Right atrium auricular region (tissue), 2 donors: ENCODE results near the gene SLC35A2. TPM values are rescaled to one million over a fixed set of nuclear protein-coding genes. Genes with fewer than 3 reads are reported as not detected.
"Not testable (repeated sequence)": the region's sequence is repeated elsewhere in the genome, so short reads cannot be mapped to it uniquely, and the experiment has no call there.

Experiments
- DNase-seq: peaks from one replicate; pipeline ENCODE4 v3.0.0-alpha.2; 2019; ENCODE audit warnings: low spot score
- H3K27ac ChIP-seq, 2 donors: fragments of 200-600 bp; sonication (generic); 1 replicate in 1 of 2; 2 replicates in 1 of 2; pipeline ENCODE4 v1.5.1; 2016 to 2019
- H3K27me3 ChIP-seq, 2 donors: fragments of 200-600 bp; sonication (generic); one replicate each; pipeline versions ENCODE4 v1.5.1 to v1.6.0; 2017 to 2019
- H3K36me3 ChIP-seq: fragments of 200-600 bp; sonication (generic); one replicate; pipeline ENCODE4 v1.5.1; 2016
- H3K4me1 ChIP-seq, 2 donors: fragments of 200-600 bp; sonication (generic); one replicate each; pipeline versions ENCODE4 v1.5.1 to v1.6.0; 2017 to 2019
- H3K4me3 ChIP-seq, 2 donors: fragments of 200-600 bp; sonication (generic); 1 replicate in 1 of 2; 2 replicates in 1 of 2; pipeline ENCODE4 v1.5.1; 2017 to 2019; ENCODE audit warnings: mild to moderate bottlenecking in 1 of 2, moderate library complexity in 1 of 2
- H3K9me3 ChIP-seq, 2 donors: fragments of 200-600 bp; sonication (generic); one replicate each; pipeline ENCODE4 v1.5.1; 2019
- total RNA-seq, 2 donors: library from RNA; depleted of rRNA; stranded (reverse); fragments of >200 nt; gene quantifications; one replicate each; pipeline ENCODE4 v1.1.0, GENCODE V29; 2016
- TF ChIP-seq, protein P1 (sequence below), 2 donors: fragments of 200-600 bp; sonication (generic); IDR thresholded peaks; one replicate each; pipeline ENCODE4 v1.5.1; 2019; ENCODE audit warnings: antibody characterized with exemption in 2 of 2

SLC35A2 gene
- total RNA-seq, 2 donors from 2014 or later: 16.8 to 18.8 TPM

- no peak for DNase-seq
- H3K9me3 ChIP-seq: no peaks in the 10 kb centered on the region
Measured at GRCh38 chrX:48864210-48864609, 47.2 kb downstream of the SLC35A2 start.

GRCh38 chrX:48854898-48855297 is 56.5 kb downstream of the SLC35A2 start:
- no peak overlapping the region for H3K27ac ChIP-seq
- no peak overlapping the region for H3K4me3 ChIP-seq
- H3K36me3 ChIP-seq: no peaks in the 10 kb centered on the region
- no peaks in the 10 kb centered on the region for H3K9me3 ChIP-seq
- H3K4me1 ChIP-seq: no peaks in the 10 kb centered on the region
- TF ChIP-seq, protein P1, sequence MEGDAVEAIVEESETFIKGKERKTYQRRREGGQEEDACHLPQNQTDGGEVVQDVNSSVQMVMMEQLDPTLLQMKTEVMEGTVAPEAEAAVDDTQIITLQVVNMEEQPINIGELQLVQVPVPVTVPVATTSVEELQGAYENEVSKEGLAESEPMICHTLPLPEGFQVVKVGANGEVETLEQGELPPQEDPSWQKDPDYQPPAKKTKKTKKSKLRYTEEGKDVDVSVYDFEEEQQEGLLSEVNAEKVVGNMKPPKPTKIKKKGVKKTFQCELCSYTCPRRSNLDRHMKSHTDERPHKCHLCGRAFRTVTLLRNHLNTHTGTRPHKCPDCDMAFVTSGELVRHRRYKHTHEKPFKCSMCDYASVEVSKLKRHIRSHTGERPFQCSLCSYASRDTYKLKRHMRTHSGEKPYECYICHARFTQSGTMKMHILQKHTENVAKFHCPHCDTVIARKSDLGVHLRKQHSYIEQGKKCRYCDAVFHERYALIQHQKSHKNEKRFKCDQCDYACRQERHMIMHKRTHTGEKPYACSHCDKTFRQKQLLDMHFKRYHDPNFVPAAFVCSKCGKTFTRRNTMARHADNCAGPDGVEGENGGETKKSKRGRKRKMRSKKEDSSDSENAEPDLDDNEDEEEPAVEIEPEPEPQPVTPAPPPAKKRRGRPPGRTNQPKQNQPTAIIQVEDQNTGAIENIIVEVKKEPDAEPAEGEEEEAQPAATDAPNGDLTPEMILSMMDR (IDR thresholded peaks at IDR 0.05): no peak
- no peaks in the 10 kb centered on the region for H3K27me3 ChIP-seq
- no peak for DNase-seq

More at GRCh38 chrX:48864210-48864609, 47.2 kb downstream of the SLC35A2 start:
- Histone ChIP-seq H3K27ac (no peak overlapping the region), H3K27me3 (no peaks in the 10 kb centered on the region), H3K4me3 (no peak overlapping the region), H3K4me1 (no peaks in the 10 kb centered on the region), H3K36me3 (no peaks in the 10 kb centered on the region)
- TF ChIP-seq, protein P1 (IDR thresholded peaks at IDR 0.05): no peak

DNA sequence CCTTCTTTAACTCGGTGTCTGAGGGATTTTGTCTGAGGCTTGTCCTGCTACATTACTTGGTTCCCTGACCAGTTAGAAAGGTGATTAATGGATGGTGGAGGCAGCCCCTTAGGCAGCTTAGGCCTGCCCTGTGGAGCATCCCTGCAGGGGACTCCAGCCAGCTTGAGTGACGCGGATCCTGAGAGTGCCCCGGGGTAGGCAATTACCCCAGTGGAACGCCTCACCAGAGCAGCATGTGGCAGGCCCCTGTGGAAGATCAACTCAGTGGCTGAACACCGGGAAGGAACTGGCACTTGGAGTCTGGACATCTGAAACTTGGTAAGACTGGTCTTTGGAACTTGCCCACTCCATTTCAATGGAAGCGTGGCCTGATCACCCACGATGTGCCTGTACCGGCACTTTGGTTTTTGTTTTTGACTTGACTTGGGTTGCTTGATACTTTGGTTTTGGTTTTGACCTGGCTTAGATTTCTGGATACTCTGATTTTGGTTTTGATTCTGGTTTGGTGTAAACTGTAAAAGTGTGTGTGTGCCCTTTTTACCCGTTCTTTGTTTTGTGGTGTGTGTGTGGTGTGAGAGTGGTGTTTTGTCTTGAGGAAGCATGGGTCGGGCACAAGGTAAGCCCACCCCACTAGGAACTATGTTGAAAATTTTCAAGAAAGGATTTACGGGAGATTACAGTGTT is 57.2 kb downstream of the SLC35A2 start:
- H3K27ac ChIP-seq, H3K4me1 ChIP-seq, H3K4me3 ChIP-seq, H3K27me3 ChIP-seq, H3K9me3 ChIP-seq, H3K36me3 ChIP-seq, DNase-seq: not testable (repeated sequence)

DNA sequence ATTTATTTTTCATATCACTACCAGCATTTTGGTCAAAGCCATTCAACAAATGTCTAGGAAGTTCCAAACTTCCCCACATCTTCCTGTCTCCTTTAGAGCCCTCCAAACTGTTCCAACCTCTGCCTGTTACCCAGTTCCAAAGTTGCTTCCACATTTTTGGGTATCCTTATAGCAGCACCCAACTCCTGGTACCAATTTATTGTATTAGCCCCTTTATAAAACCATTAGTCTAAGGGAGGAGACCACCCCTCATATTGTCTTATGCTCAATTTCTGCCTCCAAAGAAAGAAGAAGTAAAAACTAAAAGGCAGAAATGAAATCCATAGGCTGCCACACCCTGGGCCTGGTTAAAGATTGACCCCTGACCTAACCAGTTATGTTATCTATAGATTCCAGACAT is 58.0 kb downstream of the SLC35A2 start:
- DNase-seq, H3K27ac ChIP-seq: not testable (repeated sequence)

More for the DNA sequence above, 58.0 kb downstream of the SLC35A2 start:
- not testable (repeated sequence) for H3K4me1 ChIP-seq, H3K27me3 ChIP-seq, H3K4me3 ChIP-seq, H3K36me3 ChIP-seq, H3K9me3 ChIP-seq

Other genes with a start within 250 kb of the SLC35A2 start
- 1 to 10 TPM; 3.0 to 4.5 TPM for gene WAS, start 227.8 kb downstream of the SLC35A2 start, total RNA-seq
- 1 to 10 TPM; 3.8 to 8.0 TPM for gene SUV39H1, start 214.9 kb downstream of the SLC35A2 start, total RNA-seq
- not detected for gene GLOD5, start 149.9 kb downstream of the SLC35A2 start, total RNA-seq
- under 1 TPM in 1 of 2 donors, not detected in 1; 0.20 TPM for gene GATA1, start 125.1 kb downstream of the SLC35A2 start, total RNA-seq
- 10 to 100 TPM; 27.1 to 30.4 TPM for gene HDAC6, start 109.6 kb downstream of the SLC35A2 start, total RNA-seq
- not detected for gene ERAS, start 85.1 kb downstream of the SLC35A2 start, total RNA-seq
- gene PCSK1N, start 76.0 kb downstream of the SLC35A2 start, total RNA-seq: 10 to 100 TPM in 1 of 2 donors, 1 to 10 TPM in 1; 4.3 to 12.5 TPM
- gene TIMM17B, start 13.9 kb downstream of the SLC35A2 start, total RNA-seq: 10 to 100 TPM; 49.2 to 56.5 TPM
- gene PQBP1, start 13.7 kb downstream of the SLC35A2 start, total RNA-seq: 10 to 100 TPM; 44.4 to 66.7 TPM
- gene PIM2, start 7.4 kb upstream of the SLC35A2 start, total RNA-seq: 1 to 10 TPM; 5.4 to 9.1 TPM
- gene OTUD5, start 46.0 kb upstream of the SLC35A2 start, total RNA-seq: 10 to 100 TPM; 15.4 to 23.9 TPM
- 1 to 10 TPM; 1.3 to 1.5 TPM for gene KCND1, start 60.2 kb upstream of the SLC35A2 start, total RNA-seq
- 10 to 100 TPM in 1 of 2 donors, 1 to 10 TPM in 1; 9.6 to 16.0 TPM for gene GRIPAP1, start 90.6 kb upstream of the SLC35A2 start, total RNA-seq
- gene TFE3, start 131.7 kb upstream of the SLC35A2 start, total RNA-seq: 10 to 100 TPM; 25.8 to 60.3 TPM
- gene CCDC120, start 147.4 kb upstream of the SLC35A2 start, total RNA-seq: 1 to 10 TPM; 1.3 to 2.2 TPM
- gene PRAF2, start 162.4 kb upstream of the SLC35A2 start, total RNA-seq: 10 to 100 TPM; 11.5 to 29.7 TPM
- 100 to 1,000 TPM in 1 of 2 donors, 10 to 100 TPM in 1; 78.3 to 117 TPM for gene WDR45, start 168.2 kb upstream of the SLC35A2 start, total RNA-seq
- gene GPKOW, start 212.1 kb upstream of the SLC35A2 start, total RNA-seq: 10 to 100 TPM; 17.7 to 26.1 TPM